HG03095 (cell line): Measurements from ENCODE around the gene CPLX4.
"Not testable (repeated sequence)": the region's sequence is repeated elsewhere in the genome, so short reads cannot be mapped to it uniquely, and the experiment has no call there.

Experiments used
- ATAC-seq: cut with Tn5 transposase; IDR thresholded peaks from one replicate; pipeline ENCODE4 v1.9.1; 2021; ENCODE audit warnings: moderate library complexity; ENCODE audit not compliant: unreplicated experiment

CPLX4 gene

GRCh38 chr18:59271606-59272220, 46.7 kb downstream of the CPLX4 start:
- no peak for ATAC-seq

GRCh38 chr18:59270689-59271257, 47.7 kb downstream of the CPLX4 start:
- ATAC-seq, result no peak

GRCh38 chr18:59269563-59270119, 48.8 kb downstream of the CPLX4 start:
- ATAC-seq, result no peak

GRCh38 chr18:59268721-59269562, 49.5 kb downstream of the CPLX4 start:
- no peak for ATAC-seq

- no peak for ATAC-seq
These were observed 50.2 kb downstream of the CPLX4 start for GRCh38 chr18:59268127-59268720.

GRCh38 chr18:59267503-59268126, 50.8 kb downstream of the CPLX4 start:
- no peak for ATAC-seq

GRCh38 chr18:59266886-59267502, 51.5 kb downstream of the CPLX4 start:
- ATAC-seq, result no peak

GRCh38 chr18:59266459-59266858, 52.0 kb downstream of the CPLX4 start:
- ATAC-seq, result no peak

GRCh38 chr18:59265974-59266369, 52.5 kb downstream of the CPLX4 start:
- no peak for ATAC-seq

- ATAC-seq, result no peak
These were observed 53.0 kb downstream of the CPLX4 start for GRCh38 chr18:59265246-59265973.

GRCh38 chr18:59264651-59265245, 53.7 kb downstream of the CPLX4 start:
- ATAC-seq, result no peak

GRCh38 chr18:59264121-59264571, 54.3 kb downstream of the CPLX4 start:
- ATAC-seq, result no peak

GRCh38 chr18:59263661-59264060, 54.8 kb downstream of the CPLX4 start:
- no peak for ATAC-seq

GRCh38 chr18:59262243-59262642, 56.2 kb downstream of the CPLX4 start:
- not testable (repeated sequence) for ATAC-seq

GRCh38 chr18:59261842-59262241, 56.6 kb downstream of the CPLX4 start:
- not testable (repeated sequence) for ATAC-seq

- ATAC-seq, result not testable (repeated sequence)
These were observed 63.0 kb downstream of the CPLX4 start for GRCh38 chr18:59255491-59255890.

- ATAC-seq, result no peak
These were observed 69.2 kb downstream of the CPLX4 start for GRCh38 chr18:59249199-59249774.

- no peak for ATAC-seq
These were observed 71.7 kb downstream of the CPLX4 start for GRCh38 chr18:59246796-59247195.
